Stimulated activated CD4-positive, alpha-beta T cell treated with anti-CD3 and anti-CD28 coated beads, Interleukin-15, amount 100 ng/mL, for 48 hours (primary cell): ENCODE data around the gene SKI.

Experiments used
- DNase-seq, 2 donors: peaks; one replicate each; pipeline ENCODE4 v3.0.0-alpha.2; 2020; ENCODE audit warnings: low read depth in 2 of 2

The SKI gene

GRCh38 chr1:2306151-2306978 is 78.2 kb downstream of the SKI start:
- no peak for DNase-seq

DNA sequence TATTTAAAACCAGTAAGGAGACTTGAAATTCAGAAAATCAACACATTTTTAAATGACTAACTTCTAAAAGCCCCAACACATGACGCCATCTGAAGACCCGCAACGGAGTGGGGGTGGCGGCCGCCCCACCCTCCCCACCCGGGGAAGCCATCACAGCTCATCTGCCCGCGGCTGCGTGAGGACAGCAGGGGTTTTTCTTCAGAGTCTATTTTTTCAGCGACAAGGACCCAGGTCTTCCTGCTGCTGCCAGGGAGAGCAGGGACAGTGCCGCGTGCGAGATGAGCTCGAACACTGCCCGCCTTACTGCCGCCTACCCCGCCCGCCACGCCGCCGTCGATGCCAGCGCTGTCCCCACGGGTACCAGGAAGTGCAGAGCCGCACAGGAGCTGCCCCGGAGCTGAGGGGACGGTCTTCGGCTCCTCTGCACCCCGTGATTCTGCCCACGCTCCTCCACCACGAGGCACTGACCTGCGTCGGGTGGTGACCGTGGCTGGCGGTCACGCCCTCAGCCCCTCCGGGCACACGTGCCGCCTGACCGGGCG is 79.0 kb downstream of the SKI start:
- no peak for DNase-seq

DNA sequence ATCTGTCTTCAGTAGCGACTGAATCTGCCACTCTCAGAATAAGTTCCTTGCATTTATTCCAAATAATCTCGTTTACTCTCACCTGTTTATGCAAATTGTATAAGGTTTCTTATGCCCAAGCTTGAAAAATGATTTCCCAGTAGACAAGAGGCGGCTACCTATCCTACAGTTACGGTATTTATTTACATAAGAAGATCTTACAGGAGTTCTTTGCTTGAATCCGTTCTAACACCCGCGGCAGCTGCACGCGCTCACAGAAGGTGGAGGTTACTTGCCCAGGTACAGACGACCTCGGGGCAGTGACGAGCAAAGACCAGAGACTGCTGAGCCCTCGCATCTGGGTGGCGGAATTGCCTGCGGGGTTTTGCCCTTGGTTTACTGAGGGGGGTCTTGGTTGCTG is 79.9 kb downstream of the SKI start:
- no peak for DNase-seq

- no peak for DNase-seq
Measured at GRCh38 chr1:2308844-2309243, 80.7 kb downstream of the SKI start.

GRCh38 chr1:2310332-2311183 is 82.4 kb downstream of the SKI start:
- no peak for DNase-seq

DNA sequence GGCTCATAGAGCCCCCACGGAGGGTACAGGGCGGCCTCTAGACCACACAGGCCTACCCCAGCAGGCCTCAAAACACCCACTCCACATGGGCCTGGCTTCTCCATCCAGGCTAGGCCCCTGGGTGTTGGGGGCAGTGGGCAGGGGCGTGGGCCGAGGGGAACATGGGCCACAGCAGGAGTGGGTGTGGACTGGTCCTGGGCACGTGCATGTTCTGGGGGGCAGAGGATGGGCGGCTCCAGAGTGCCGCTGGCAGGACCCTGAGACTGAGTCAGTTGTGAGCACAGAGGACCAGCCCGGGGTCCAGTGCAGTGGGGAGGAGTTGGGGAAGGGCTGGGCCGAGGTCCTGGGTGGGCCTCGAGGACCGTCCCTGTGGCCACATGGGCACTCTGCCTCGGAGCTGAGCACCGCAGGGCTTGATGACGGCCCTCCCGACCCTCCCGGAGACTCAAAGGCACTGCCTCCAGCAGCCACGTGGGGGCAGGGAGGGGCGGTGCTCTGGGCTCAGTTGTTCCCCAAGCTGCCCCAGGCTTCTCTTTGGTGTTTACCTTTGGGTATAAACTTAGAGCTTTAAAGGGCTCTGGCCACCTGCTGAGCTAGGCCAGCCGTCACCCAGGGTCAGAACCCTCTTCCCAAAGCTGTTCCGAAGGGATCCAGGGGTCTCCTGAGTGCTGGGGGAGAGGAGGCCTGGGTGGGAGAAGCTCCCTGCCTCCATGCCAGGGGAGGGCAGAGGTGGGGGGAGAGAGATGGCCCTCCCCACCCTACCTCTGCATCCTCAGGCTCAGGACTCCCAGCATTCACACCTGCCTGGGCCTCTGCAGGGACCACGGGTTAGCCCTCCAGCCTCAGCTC is 83.3 kb downstream of the SKI start:
- peak; percentile 34 to 54 for DNase-seq

DNA sequence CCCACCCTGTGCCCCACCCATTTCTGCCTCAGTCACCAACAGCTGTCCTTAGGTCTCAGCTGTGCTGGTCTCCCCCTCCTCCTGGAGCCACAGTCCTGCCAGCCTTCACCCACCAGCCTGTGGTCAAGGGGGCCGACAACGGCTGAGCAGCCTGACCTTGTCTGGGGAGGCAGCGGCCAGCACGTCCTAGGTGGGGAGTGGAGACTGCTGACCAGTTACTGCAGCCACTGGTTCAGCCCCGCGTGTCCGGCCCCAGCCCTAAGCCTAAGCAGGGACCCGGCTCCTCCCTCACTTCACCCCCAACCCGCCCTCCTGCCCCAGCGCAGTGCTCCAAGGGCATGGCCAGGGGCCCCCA is 84.0 kb downstream of the SKI start:
- no peak for DNase-seq

DNA sequence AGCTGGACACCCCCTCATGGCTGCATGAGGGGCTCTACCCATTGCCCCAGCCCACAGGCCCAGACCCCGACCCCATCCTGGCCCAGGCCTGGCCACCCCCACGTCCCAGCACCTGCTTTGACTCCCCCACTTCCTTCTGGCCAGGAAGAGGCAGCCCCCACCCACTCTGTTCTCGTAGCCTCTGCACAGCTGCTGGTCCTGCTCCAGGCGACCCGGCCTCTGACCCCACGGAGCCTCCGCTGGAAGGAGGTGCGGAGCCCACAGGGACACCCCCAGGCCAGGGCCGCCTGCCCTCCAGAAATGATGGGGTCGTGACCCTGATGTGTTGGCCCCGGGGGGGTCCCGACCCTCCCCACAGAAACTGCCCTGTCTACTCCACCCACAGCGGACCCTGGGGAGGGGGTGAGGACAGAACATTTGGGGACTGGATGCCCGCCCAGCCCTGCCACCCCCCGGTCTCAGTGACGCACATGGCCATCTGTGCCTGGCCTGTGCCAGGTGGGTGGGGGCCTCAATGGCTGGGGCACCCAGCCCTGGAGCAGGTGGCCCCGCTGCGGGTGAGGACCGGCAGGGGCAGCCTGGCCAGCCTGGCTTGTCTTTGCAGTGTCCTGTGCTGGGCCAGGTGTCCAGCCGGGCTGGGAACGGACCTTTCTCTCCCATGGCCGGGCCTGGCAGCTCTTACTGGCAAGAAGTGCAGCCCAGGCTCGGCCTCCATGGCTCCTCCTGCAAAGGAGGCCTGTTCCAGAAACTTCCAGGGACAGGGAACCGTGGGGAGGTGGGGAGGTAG is 84.6 kb downstream of the SKI start:
- DNase-seq: no peak

- no peak for DNase-seq
Measured at GRCh38 chr1:2313651-2314261, 85.6 kb downstream of the SKI start.

GRCh38 chr1:2314273-2314802 is 86.2 kb downstream of the SKI start:
- DNase-seq: no peak

DNA sequence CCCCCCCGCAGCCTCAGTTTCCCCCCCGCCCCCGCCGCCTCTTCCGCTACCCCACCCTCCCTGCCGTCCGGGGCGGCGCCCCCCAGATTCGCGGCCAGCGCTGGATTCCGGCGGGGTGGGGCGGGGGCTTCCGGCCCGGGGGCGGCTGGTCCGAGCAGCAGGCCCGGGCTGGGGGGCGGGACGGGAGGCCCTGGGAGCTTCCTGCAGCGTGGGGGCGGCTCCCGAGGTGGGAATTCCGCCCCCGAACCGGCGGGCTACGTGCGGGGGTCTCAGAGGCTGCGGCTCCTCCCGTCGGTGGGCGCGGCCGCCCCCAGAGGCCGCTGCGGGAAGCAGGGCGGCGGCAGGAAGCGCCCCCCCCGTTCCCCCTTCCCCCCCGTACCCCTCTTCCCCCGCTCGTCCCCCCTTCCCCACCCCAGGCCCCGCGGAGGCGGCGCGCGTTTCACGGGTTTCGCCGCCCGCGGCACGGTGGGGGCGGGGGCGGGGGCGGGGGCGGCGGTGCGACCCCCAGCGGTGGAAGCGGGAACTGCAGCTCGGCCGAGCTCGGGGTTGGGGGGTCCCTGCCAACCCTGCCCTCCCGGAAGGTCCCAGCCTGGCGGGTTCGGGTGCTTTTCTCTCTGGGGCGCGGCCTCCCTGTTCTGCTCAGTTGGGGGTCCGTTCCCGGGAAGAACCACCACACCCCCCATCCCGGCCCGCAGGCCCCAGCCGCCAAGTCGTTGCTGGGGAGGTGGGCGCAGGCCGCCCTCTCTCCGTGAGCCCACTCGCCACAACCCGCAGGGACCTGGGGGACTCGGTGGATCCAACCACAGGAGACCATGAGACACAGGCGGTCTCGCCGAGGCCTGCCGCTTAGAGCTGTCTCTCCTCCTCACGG is 86.9 kb downstream of the SKI start:
- DNase-seq: peak in 1 of 2 donors; percentile 37

DNA sequence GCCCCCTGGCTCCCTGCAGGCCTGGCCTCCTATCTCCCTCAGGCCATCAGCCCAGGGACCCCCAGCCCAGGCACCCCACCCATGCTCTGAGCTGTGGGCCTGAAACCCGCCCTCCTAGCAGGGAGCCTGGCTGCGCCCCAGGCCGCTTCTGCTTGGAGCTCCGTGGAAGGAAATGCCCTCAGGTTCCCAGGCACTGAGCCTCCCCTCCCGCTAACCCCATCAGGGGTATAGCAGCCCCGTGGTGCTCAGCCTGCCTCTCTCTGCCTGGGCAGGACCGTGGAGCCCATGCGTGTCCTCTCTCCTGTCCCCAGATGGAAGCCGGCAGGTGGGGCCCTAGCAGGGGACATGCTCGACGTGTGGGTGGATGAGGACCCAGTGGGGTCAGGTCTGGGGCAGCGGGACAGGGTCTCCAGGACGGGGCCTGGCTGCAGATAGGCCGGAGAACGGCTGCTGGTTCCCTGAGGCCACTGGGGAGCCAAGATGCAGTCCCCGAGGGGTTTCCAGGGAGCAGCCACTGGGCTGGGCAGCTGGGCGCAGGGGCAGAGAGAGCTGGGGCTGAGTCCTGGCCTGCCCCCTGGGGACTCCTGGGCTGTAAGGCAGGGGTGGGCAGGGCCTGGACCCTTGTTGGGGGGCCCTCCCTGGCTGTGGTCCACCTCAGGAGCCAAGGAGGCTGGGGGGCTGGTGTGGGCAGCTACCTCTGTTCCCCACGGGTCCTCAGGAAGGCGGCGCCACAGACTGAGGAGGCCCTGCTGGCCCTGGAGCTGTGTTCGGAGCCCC is 87.7 kb downstream of the SKI start:
- no peak for DNase-seq

- no peak for DNase-seq
Measured at GRCh38 chr1:2316451-2316961, 88.4 kb downstream of the SKI start.

DNA sequence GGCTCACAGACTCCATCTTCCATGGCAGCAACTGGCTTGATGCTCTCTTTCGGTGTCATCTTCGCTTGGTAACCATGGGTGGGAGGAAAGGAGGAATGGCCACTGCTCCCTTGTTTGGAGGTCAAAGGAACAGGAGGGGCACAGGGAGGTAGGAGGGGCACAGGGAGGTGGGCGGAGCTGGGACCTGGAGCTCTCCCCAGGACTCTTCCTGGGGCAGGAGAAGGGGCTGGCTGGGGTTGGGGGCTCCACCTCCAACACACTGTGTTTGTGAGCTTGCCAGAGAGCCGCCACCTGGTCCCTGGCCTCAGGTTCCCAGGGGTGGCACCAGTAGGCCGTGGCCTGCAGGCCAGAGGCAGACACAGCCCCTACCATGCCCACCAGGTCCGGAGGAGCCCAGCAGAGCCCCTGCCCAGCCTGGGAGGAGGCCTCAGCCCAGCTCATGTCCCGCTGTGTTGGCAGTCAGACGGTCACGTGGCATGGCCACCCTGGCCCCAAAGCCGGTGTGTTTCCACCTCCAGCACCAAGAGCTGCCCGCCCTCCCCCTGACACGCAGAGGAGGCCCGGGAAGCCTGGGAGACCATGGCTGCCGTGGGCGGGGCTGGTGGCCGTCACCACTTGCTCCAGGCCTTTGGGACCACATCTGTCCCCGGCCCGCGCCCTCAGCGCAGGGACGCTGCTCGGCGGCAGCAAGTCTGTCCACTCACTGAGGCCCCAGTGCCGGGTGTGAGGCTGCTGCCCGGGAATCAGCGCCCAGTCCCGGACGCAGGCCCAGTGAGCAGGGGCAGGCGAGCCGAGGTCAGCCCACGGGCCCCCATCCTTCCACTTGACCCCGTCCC is 89.3 kb downstream of the SKI start:
- no peak for DNase-seq

GRCh38 chr1:2318314-2319278 is 90.5 kb downstream of the SKI start:
- no peak for DNase-seq

- no peak for DNase-seq
Measured at GRCh38 chr1:2319291-2319690, 91.2 kb downstream of the SKI start.
